K562 (cell line): ENCODE measurements around the gene MYRIP. TPM values are rescaled to one million over a fixed set of nuclear protein-coding genes. Genes with fewer than 3 reads are reported as not detected.

ENCODE experiments used
- ATAC-seq: fragments of 200-7000 bp; cut with Tn5 transposase; 3 replicates; pipeline ENCODE4 v1.9.1; 2020; ENCODE audit warnings: moderate library complexity
- BruUV-seq: library from RNA; stranded (reverse); fragments of 400-500 nt; replicated peaks from 2 replicates; lab custom pipeline; 2021; lab: Mats Ljungman, UMichigan
- CTCF ChIA-PET: fragments of 300-600 bp; formaldehyde crosslinking; extraction: SDS; loops from one replicate; lab custom pipeline; 2021; ENCODE audit warnings: low intra/inter-chr PET ratio; lab: Yijun Ruan, JAX
- POLR2A ChIA-PET: fragments of 300-600, 350-650 bp; sonication (Branson Sonifier 250); formaldehyde crosslinking; extraction: SDS; loops from one replicate; lab custom pipeline; 2021; ENCODE audit warnings: antibody characterized with exemption, inconsistent platforms; lab: Yijun Ruan, JAX
- DNase-seq, 4 experiments: peaks; one replicate each; pipeline versions ENCODE4 v3.0.0 to v3.0.0-alpha.2; 2011 to 2018; ENCODE audit warnings: low spot score in 3 of 4, mixed read lengths in 3 of 4; ENCODE audit errors: extremely low read depth in 1 of 4
- FAIRE-seq: peaks from 2 replicates; lab custom pipeline; 2011; peaks lifted over from hg19 to GRCh38; lab: Jason Lieb, UNC
- H2AFZ ChIP-seq: 2 replicates; pipeline ENCODE4 v1.6.0; 2011; ENCODE audit warnings: low read depth, low read length, control low read depth, inconsistent platforms
- H3K27ac ChIP-seq: fragments of 200-600 bp; 3 replicates; pipeline ENCODE4 v1.8.0; 2011; ENCODE audit warnings: low read depth, mild to moderate bottlenecking, control low read depth, inconsistent platforms, low read length, moderate library complexity, mixed read lengths; ENCODE audit errors: extremely low read depth
- H3K27me3 ChIP-seq, 2 experiments: fragments of 300-600 bp in 1 of 2; 2 replicates in 1 of 2; 3 replicates in 1 of 2; pipeline versions ENCODE4 v1.6.0 to v1.8.0; 2011; ENCODE audit warnings: inconsistent platforms in 2 of 2, low read length in 2 of 2, mild to moderate bottlenecking in 1 of 2, mixed read lengths in 1 of 2, moderate library complexity in 1 of 2; ENCODE audit not compliant: control insufficient read depth in 2 of 2, insufficient read depth in 2 of 2
- H3K36me3 ChIP-seq: fragments of 300-600 bp; 3 replicates; pipeline ENCODE4 v1.8.0; 2011; ENCODE audit warnings: mild to moderate bottlenecking, low read length, inconsistent platforms; ENCODE audit not compliant: control insufficient read depth, insufficient read depth
- H3K4me1 ChIP-seq, 2 experiments: fragments of 200-600 bp in 1 of 2; replicated peaks in 1 of 2; 2 replicates in 1 of 2; 3 replicates in 1 of 2; pipeline versions ENCODE4 v1.5.1 to v1.8.0; 2011; ENCODE audit warnings: inconsistent platforms in 2 of 2, low read length in 2 of 2, mild to moderate bottlenecking in 1 of 2, mixed read lengths in 1 of 2, moderate library complexity in 1 of 2; ENCODE audit not compliant: control insufficient read depth in 2 of 2, insufficient read depth in 2 of 2
- H3K4me2 ChIP-seq: 2 replicates; pipeline ENCODE4 v1.6.1; 2011; ENCODE audit warnings: low read length, control low read depth, inconsistent platforms, mixed read lengths; ENCODE audit not compliant: insufficient read depth
- H3K4me3 ChIP-seq: fragments of 200-600 bp; sonication (generic), shearing (Covaris generic); 2 replicates; pipeline ENCODE4 v1.5.1; 2016; ENCODE audit warnings: control low read depth, inconsistent platforms
- H3K79me2 ChIP-seq: fragments of 200-600 bp; 3 replicates; pipeline ENCODE4 v1.8.0; 2011; ENCODE audit warnings: low read length, inconsistent platforms; ENCODE audit not compliant: control insufficient read depth, insufficient read depth
- H3K9ac ChIP-seq, 2 experiments: 2 replicates each; pipeline versions ENCODE4 v1.6.0 to v1.6.1; 2011; ENCODE audit warnings: low read depth in 2 of 2, low read length in 2 of 2, control low read depth in 1 of 2, inconsistent platforms in 1 of 2, mild to moderate bottlenecking in 1 of 2, mixed read lengths in 1 of 2; ENCODE audit not compliant: insufficient read depth in 1 of 2
- H3K9me1 ChIP-seq: one replicate; pipeline ENCODE4 v1.6.0; 2011; ENCODE audit warnings: inconsistent platforms, mild to moderate bottlenecking, low read length, moderate library complexity; ENCODE audit not compliant: control insufficient read depth, insufficient read depth
- H3K9me3 ChIP-seq: replicated peaks from 2 replicates; pipeline ENCODE4 v1.5.1; 2011; ENCODE audit warnings: low read depth, low read length, inconsistent platforms; ENCODE audit not compliant: control insufficient read depth, insufficient read depth
- H4K20me1 ChIP-seq: replicated peaks from 2 replicates; pipeline ENCODE4 v1.6.1; 2011; ENCODE audit warnings: low read length, inconsistent platforms, mixed read lengths; ENCODE audit not compliant: control insufficient read depth, insufficient read depth
- ASH1L ChIP-seq: fragments of 450-650 bp; IDR thresholded peaks from 2 replicates; pipeline ENCODE4 v1.6.1; 2018; ENCODE audit warnings: borderline replicate concordance, mild to moderate bottlenecking, low read depth; ENCODE audit not compliant: partially characterized antibody
- GATA2 ChIP-seq: sonication (generic); formaldehyde crosslinking; IDR thresholded peaks from 2 replicates; pipeline ENCODE4 v1.4.0; 2020; ENCODE audit warnings: mild to moderate bottlenecking, missing genetic modification reagents
- HEY1 ChIP-seq: fragments of 250-450 bp; sonication (Bioruptor Pico); IDR thresholded peaks from 2 replicates; pipeline ENCODE4 v1.5.0; 2020; ENCODE audit warnings: mild to moderate bottlenecking, moderate library complexity, borderline replicate concordance
- ZNF75A ChIP-seq: fragments of 450-650 bp; formaldehyde crosslinking; IDR thresholded peaks from 2 replicates; pipeline ENCODE4 v1.4.0; 2020; ENCODE audit warnings: mild to moderate bottlenecking
- WGBS: fragments of 100-300 bp; shearing (Covaris generic); methylation state at CpG from one replicate; pipeline ENCODE4 v1.1.6; 2016; ENCODE audit warnings: low coverage, mixed read lengths; ENCODE audit not compliant: insufficient coverage; ENCODE audit errors: missing lambda C conversion rate; 5-methylcytosine and 5-hydroxymethylcytosine counted together
- in situ Hi-C: fragments of 300-500 bp; cut with MboI; formaldehyde crosslinking; loops from 4 replicates; pipeline ENCODE4 v1.15.0; 2018; ENCODE audit warnings: inconsistent platforms, mixed read lengths
- intact Hi-C: fragments of 100-400 bp; cut with micrococcal nuclease; formaldehyde crosslinking; loops from 2 replicates; pipeline ENCODE4 v1.14.2; 2022
- polyA plus RNA-seq, 8 experiments: library from polyadenylated mRNA; depleted of rRNA in 4 of 8; stranded (reverse) in 5 of 8; unstranded in 3 of 8; fragments of >200 nt; fragmentation: Nextera tagmentation in 2 of 8; fragmentation: Illumina TruSeq in 1 of 8; extraction: Ambion mirVana in 2 of 8; extraction: Trizol in 1 of 8; gene quantifications; 2 replicates each; pipeline versions ENCODE4 v1.2.1 to v1.2.3, GENCODE V29; 2011 to 2014; ENCODE audit warnings: inconsistent platforms in 1 of 8, missing spikeins in 1 of 8
- total RNA-seq, 7 experiments: library from RNA; depleted of rRNA in 6 of 7; stranded (reverse); fragments of >200 nt in 6 of 7; fragmentation: Illumina TruSeq in 2 of 7; extraction: Trizol in 2 of 7; gene quantifications; 2 replicates each; pipeline versions ENCODE4 v1.2.1 to v1.2.3, GENCODE V29; 2011 to 2021; ENCODE audit warnings: low replicate concordance in 1 of 7
- TF ChIP-seq, protein P1 (sequence below): IDR thresholded peaks from 3 replicates; pipeline ENCODE4 v1.6.1; 2011; ENCODE audit warnings: borderline replicate concordance, mild to moderate bottlenecking; ENCODE audit not compliant: insufficient read length, insufficient read depth

The MYRIP gene
- total and polyA plus RNA-seq, 9 of the 15 experiments (the other 6 are each of a cell fraction or from before 2014, with no cell fraction given): 0.03 to 0.12 TPM; not detected in 7

- Histone ChIP-seq H3K27ac (no peak overlapping the region), H4K20me1 (no peaks in the 10 kb centered on the region; the same call in 1 of the 2 replicates), H3K36me3 (no peaks in the 10 kb centered on the region), H3K9me3 (no peaks in the 10 kb centered on the region), H3K79me2 (no peaks in the 10 kb centered on the region), H3K4me3 (no peak overlapping the region), H3K9me1 (no peaks in the 10 kb centered on the region), H3K27me3 (peaks cover 0 to 16% of the 10 kb centered on the region in 2 experiments; a peak in 2 of 5 replicates), H3K4me1 (no peaks in the 10 kb centered on the region), H3K4me2 (no peak overlapping the region), H2AFZ (no peak overlapping the region), H3K9ac (no peak overlapping the region)
- intact Hi-C loops (no loop called here), in situ Hi-C loops (no loop called here)
- no peak for FAIRE-seq
- DNase-seq: no peak
- ChIA-PET CTCF (no interaction called here), POLR2A (interaction anchor here (1.1 kb wide), 2 partner anchors 31 to 111 kb away, joined by 3 read pairs; no protein-coding TSS in a partner anchor)
- BruUV-seq: no TSS peak
- TF ChIP-seq, protein P1, sequence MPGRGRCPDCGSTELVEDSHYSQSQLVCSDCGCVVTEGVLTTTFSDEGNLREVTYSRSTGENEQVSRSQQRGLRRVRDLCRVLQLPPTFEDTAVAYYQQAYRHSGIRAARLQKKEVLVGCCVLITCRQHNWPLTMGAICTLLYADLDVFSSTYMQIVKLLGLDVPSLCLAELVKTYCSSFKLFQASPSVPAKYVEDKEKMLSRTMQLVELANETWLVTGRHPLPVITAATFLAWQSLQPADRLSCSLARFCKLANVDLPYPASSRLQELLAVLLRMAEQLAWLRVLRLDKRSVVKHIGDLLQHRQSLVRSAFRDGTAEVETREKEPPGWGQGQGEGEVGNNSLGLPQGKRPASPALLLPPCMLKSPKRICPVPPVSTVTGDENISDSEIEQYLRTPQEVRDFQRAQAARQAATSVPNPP: no peak
- TF ChIP-seq HEY1 (CRISPR knock-in tag) (no peak), ASH1L (no peak), ZNF75A (no peak), GATA2 (CRISPR knock-in tag) (no peak)
- no peak; the same call in 2 of the 3 replicates for ATAC-seq
- 2% methylated on average over 3 of the region's 3 CpGs for WGBS
These were observed 392.4 kb downstream of the MYRIP start for GRCh38 chr3:40201770-40202169.
